ENCODE measurements around the gene MMP25.
A peak's percentile ranks its signal among the peaks of the same experiment; 100 is the strongest.

DNA sequence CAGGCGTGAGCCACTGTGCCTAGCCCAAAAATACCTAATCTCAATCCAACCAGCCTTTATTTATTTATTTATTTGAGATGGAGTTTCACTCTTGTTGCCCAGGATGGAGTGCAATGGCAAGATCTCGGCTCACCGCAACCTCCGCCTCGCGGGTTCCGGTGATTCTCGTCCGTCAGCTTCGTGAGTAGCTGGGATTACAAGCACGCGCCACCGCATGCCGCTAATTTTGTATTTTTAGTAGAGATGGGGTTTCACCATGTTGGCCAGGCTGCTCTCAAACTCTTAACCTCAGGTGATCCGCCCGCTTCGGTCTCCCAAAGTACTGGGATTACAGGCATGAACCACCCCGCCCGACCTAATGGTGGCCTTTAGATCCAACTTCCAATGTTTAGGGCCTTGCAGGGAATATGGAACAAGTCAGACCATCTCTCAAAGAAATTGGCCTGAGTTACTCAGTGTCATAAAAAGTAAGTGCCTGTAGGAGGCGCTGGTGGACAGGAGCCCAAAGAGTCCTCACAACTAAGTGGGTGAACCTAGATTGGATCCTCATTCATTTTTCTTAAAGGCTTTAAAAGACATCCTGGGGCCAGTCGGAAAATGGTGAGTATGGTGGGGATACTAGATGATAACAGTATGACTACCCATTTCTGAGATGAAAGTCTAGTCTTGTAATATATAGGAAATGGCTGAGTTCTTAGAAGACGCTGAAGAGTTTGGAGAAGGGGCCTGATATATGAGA lies 48.1 kb downstream of the MMP25 start:
- TF ChIP-seq, protein P1, sequence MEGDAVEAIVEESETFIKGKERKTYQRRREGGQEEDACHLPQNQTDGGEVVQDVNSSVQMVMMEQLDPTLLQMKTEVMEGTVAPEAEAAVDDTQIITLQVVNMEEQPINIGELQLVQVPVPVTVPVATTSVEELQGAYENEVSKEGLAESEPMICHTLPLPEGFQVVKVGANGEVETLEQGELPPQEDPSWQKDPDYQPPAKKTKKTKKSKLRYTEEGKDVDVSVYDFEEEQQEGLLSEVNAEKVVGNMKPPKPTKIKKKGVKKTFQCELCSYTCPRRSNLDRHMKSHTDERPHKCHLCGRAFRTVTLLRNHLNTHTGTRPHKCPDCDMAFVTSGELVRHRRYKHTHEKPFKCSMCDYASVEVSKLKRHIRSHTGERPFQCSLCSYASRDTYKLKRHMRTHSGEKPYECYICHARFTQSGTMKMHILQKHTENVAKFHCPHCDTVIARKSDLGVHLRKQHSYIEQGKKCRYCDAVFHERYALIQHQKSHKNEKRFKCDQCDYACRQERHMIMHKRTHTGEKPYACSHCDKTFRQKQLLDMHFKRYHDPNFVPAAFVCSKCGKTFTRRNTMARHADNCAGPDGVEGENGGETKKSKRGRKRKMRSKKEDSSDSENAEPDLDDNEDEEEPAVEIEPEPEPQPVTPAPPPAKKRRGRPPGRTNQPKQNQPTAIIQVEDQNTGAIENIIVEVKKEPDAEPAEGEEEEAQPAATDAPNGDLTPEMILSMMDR (IDR thresholded peaks at IDR 0.05): peak; percentile 62
- TF ChIP-seq EZH2 (IDR thresholded peaks at IDR 0.05; ENCODE audit: borderline replicate concordance, insufficient read depth, low read depth, low read length, poor library complexity, severe bottlenecking): no peak
